ENCODE results near the gene NCBP3. TPM values are rescaled to one million over a fixed set of nuclear protein-coding genes. Genes with fewer than 3 reads are reported as not detected.

Gene NCBP3, protein sequence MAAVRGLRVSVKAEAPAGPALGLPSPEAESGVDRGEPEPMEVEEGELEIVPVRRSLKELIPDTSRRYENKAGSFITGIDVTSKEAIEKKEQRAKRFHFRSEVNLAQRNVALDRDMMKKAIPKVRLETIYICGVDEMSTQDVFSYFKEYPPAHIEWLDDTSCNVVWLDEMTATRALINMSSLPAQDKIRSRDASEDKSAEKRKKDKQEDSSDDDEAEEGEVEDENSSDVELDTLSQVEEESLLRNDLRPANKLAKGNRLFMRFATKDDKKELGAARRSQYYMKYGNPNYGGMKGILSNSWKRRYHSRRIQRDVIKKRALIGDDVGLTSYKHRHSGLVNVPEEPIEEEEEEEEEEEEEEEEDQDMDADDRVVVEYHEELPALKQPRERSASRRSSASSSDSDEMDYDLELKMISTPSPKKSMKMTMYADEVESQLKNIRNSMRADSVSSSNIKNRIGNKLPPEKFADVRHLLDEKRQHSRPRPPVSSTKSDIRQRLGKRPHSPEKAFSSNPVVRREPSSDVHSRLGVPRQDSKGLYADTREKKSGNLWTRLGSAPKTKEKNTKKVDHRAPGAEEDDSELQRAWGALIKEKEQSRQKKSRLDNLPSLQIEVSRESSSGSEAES
- 9.0 and 11.4 TPM in 2 replicates for total RNA-seq

DNA sequence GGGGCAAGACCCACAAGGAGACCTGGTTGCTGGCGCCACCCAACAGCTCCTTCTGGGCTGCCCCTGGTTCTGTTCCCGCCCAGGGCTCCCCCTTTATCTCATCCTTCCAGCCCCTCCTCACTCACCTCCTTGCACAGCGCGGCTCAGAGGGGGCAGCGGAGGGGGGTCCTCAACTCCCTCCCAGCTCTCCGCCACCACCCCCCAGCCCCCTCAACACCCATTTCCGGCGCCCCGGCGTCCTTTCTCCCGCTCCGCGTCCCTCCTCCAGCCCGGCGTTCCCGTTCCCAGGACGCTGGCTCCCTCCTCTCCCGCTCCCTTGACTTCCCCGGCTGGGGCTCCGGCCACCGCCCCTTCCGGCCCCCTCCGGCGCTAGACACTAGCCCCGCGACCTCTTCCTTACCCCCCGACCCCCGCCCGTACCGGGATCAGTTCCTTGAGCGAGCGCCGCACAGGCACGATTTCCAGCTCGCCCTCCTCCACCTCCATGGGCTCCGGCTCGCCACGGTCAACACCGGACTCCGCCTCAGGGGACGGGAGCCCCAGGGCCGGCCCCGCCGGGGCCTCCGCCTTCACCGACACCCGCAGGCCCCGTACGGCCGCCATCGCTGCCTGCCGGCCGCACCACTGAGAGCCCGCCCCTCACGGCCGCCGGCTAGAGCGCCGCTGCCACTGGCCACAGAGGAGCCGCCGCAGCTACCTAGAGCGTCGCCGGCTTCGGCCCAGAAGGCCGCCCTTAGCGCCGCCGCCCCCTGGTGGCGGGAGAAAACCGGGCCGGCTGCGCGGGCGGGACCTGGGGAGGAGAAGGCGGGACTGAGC lies at the start of gene NCBP3:
Gene NCBP3 (minus strand): TSS at position 626 of the 816 bp plus-strand sequence. CDS start 23 bp downstream, at position 603.

DNA sequence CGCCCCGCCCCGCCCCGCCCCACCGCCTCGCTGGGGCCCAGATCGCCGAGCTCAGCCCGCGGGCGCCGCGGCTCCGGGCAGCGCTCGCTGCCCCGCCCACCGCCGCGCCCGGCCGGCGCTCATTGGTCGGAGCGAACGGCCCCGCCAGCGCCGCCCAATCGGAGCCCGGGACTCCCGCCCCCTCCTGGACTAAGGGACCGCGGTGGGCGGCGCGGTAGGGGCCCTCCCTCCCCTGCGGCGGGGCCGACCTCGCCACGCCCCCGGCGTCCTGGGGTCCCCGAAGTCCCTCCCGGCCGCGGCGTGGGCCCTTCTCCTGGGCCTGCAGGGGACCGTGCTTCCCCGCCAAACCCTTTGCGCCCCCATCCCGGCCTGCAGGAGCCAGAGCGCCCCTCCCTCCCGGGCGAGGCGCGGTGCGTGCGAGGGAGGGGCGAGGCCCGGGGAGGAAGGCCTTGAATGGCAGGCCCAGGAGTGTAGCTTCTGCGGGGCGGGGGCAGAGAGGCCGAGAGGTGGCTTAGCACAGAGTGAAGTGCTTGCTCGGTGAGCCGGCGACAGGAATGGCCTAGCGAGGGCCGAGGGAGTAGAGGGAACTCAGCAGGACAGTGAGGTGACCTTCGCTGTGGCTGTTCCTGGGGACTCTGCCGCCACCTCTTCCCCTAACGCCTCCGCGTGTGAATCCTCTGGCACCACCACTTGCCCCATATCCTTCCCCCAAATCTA lies 47.1 kb upstream of the NCBP3 start, which contains the start of gene CAMKK1:
Gene CAMKK1 (minus strand): TSS at position 51 of the 717 bp plus-strand sequence. CDS start 7,366 bp downstream, outside the sequence.

DNA sequence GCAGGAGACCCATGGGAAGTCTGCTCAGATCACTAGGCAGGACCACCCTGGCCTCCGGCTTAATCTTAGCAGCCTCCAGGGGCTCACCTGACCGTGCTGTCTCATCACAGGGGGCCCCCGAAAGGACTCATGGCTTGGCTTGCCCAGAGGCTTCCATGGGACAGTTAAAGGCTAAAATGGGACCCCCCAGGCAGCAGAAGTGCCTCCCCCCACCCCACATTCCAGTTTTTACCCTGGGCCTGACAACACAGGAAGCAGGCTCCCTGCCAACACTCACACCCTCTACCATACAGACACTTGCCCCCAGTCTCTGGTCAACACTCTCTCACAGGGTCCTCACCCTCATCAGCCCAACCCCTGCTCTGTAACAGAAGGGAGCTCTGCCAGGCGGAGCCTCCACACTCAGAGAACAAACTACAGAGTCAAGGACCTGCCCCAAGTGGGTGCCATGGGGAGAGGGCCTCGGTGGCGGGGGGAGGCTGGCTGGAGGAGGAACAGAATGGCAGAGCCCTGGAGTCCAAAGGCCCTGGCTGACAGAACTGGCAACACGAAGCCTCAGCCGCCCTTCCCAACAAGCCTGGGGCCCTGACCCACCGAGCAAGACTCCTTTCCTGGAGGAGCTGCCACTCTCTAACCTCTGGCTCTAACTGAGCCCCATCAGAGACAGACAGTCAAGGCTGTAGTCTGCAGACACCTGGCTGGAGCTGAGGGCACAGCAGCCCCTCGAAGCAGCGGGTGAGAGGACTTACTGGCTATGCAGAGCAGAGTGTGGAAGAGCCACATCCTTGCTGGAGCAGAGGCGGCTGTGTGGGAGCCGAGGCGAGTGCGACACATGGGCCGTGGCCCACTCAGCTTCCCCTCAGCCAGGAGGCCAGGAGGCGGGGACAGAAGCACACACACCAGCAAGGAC lies 45.4 kb downstream of the NCBP3 start, which contains the start of gene ITGAE:
Gene ITGAE (minus strand): TSS at position 827 of the 910 bp plus-strand sequence. CDS start 44 bp downstream, at position 783.

Other genes with a start within 250 kb of the NCBP3 start
- gene TRPV1, start 236.8 kb downstream of the NCBP3 start, total RNA-seq, result 0.55 and 1.0 TPM in 2 replicates
- 11.2 and 16.1 TPM in 2 replicates for gene SHPK, start 210.0 kb downstream of the NCBP3 start, total RNA-seq
- 12.8 and 20.4 TPM in 2 replicates for gene CTNS, start 209.5 kb downstream of the NCBP3 start, total RNA-seq
- 320 and 364 TPM in 2 replicates for gene TAX1BP3, start 177.7 kb downstream of the NCBP3 start, total RNA-seq
- gene EMC6, start 177.4 kb downstream of the NCBP3 start, total RNA-seq, result 20.4 and 26.5 TPM in 2 replicates
- 1.0 and 1.7 TPM in 2 replicates for gene P2RX5, start 150.1 kb downstream of the NCBP3 start, total RNA-seq
- 5.0 and 10.8 TPM in 2 replicates for gene HASPIN, start 122.3 kb downstream of the NCBP3 start, total RNA-seq
- 14.4 and 28.5 TPM in 2 replicates for gene ITGAE, start 45.1 kb downstream of the NCBP3 start, total RNA-seq
- gene CAMKK1, start 46.8 kb upstream of the NCBP3 start, total RNA-seq, result 1.5 and 2.4 TPM in 2 replicates
- not detected in 2 replicates for gene P2RX1, start 70.2 kb upstream of the NCBP3 start, total RNA-seq
- 0.27 and 0.62 TPM in 2 replicates for gene ATP2A3, start 118.2 kb upstream of the NCBP3 start, total RNA-seq

Measured in hair follicular keratinocyte (primary cell).